ENCODE measurements around the gene POLR1A. TPM values are rescaled to one million over a fixed set of nuclear protein-coding genes. Genes with fewer than 3 reads are reported as not detected.

The POLR1A gene
- total RNA-seq, 1 experiment from 2014 or later = 58.3 TPM

- Mint-ChIP-seq H3K9me3 (ENCODE audit: low read depth, unreplicated experiment) (no peaks in the 10 kb centered on the region), H3K4me3 (ENCODE audit: low read depth, unreplicated experiment) (no peak overlapping the region), H3K27me3 (ENCODE audit: unreplicated experiment) (no peaks in the 10 kb centered on the region), H3K36me3 (ENCODE audit: insufficient read depth, unreplicated experiment) (peaks cover 24% of the 10 kb centered on the region), H3K4me1 (ENCODE audit: low read depth, unreplicated experiment) (no peaks in the 10 kb centered on the region), H3K27ac (ENCODE audit: unreplicated experiment) (no peak overlapping the region)
- intact Hi-C loops (cut with micrococcal nuclease; ENCODE audit: unreplicated experiment) = no loop called here
- TF ChIP-seq CTCF (IDR thresholded peaks at IDR 0.05; ENCODE audit: unreplicated experiment) = no peak
- CTCF ChIA-PET = no interaction called here
- no TSS peak for BruUV-seq (replicated peaks)
- no peak for DNase-seq
Observed at GRCh38 chr2:86053166-86053565, 52.5 kb downstream of the POLR1A start.

GRCh38 chr2:86052676-86053075, 53.0 kb downstream of the POLR1A start:
- CTCF ChIA-PET = no interaction called here
- intact Hi-C loops (cut with micrococcal nuclease; ENCODE audit: unreplicated experiment) = no loop called here
- no peak for TF ChIP-seq CTCF (IDR thresholded peaks at IDR 0.05; ENCODE audit: unreplicated experiment)

GRCh38 chr2:86052265-86052664, 53.4 kb downstream of the POLR1A start:
- Mint-ChIP-seq H3K4me3 (ENCODE audit: low read depth, unreplicated experiment) (no peak overlapping the region), H3K9me3 (ENCODE audit: low read depth, unreplicated experiment) (no peaks in the 10 kb centered on the region), H3K27ac (ENCODE audit: unreplicated experiment) (no peak overlapping the region), H3K27me3 (ENCODE audit: unreplicated experiment) (no peaks in the 10 kb centered on the region), H3K36me3 (ENCODE audit: insufficient read depth, unreplicated experiment) (peaks cover 24% of the 10 kb centered on the region), H3K4me1 (ENCODE audit: low read depth, unreplicated experiment) (no peaks in the 10 kb centered on the region)
- no TSS peak for BruUV-seq (replicated peaks)
- TF ChIP-seq CTCF (IDR thresholded peaks at IDR 0.05; ENCODE audit: unreplicated experiment) = no peak
- CTCF ChIA-PET = no interaction called here
- DNase-seq = no peak
- intact Hi-C loops (cut with micrococcal nuclease; ENCODE audit: unreplicated experiment) = no loop called here

More at GRCh38 chr2:86052676-86053075, 53.0 kb downstream of the POLR1A start:
- Mint-ChIP-seq H3K4me1 (ENCODE audit: low read depth, unreplicated experiment) (no peaks in the 10 kb centered on the region), H3K4me3 (ENCODE audit: low read depth, unreplicated experiment) (no peak overlapping the region), H3K27me3 (ENCODE audit: unreplicated experiment) (no peaks in the 10 kb centered on the region), H3K9me3 (ENCODE audit: low read depth, unreplicated experiment) (no peaks in the 10 kb centered on the region), H3K27ac (ENCODE audit: unreplicated experiment) (no peak overlapping the region), H3K36me3 (ENCODE audit: insufficient read depth, unreplicated experiment) (peaks cover 24% of the 10 kb centered on the region)
- no peak for DNase-seq
- no TSS peak for BruUV-seq (replicated peaks)

- H3K27ac Mint-ChIP-seq (ENCODE audit: unreplicated experiment) = no peak overlapping the region
- no TSS peak for BruUV-seq (replicated peaks)
- DNase-seq = no peak
- H3K9me3 Mint-ChIP-seq (ENCODE audit: low read depth, unreplicated experiment) = no peaks in the 10 kb centered on the region
- H3K27me3 Mint-ChIP-seq (ENCODE audit: unreplicated experiment) = no peaks in the 10 kb centered on the region
- CTCF ChIA-PET = interaction anchor here (0.6 kb wide), 1 partner anchor 134 kb away, joined by 4 read pairs; no protein-coding TSS in a partner anchor
- intact Hi-C loops (cut with micrococcal nuclease; ENCODE audit: unreplicated experiment) = no loop called here
- H3K36me3 Mint-ChIP-seq (ENCODE audit: insufficient read depth, unreplicated experiment) = peaks cover 37% of the 10 kb centered on the region
- TF ChIP-seq CTCF (IDR thresholded peaks at IDR 0.05; ENCODE audit: unreplicated experiment) = no peak
- H3K4me3 Mint-ChIP-seq (ENCODE audit: low read depth, unreplicated experiment) = no peak overlapping the region
- no peaks in the 10 kb centered on the region for H3K4me1 Mint-ChIP-seq (ENCODE audit: low read depth, unreplicated experiment)
Observed at GRCh38 chr2:86050301-86050700, 55.4 kb downstream of the POLR1A start.
